Mammary epithelial cell (primary cell): Measurements from ENCODE around the gene URI1.
"Not testable (repeated sequence)": the region's sequence is repeated elsewhere in the genome, so short reads cannot be mapped to it uniquely, and the experiment has no call there.

Experiments used
- EZH2 ChIP-seq: IDR thresholded peaks from 2 replicates; pipeline ENCODE4 v1.6.1; 2012; ENCODE audit warnings: low read length, inconsistent platforms, borderline replicate concordance
- TF ChIP-seq, protein P1 (sequence below), 2 donors: IDR thresholded peaks in 1 of 2; conservative IDR thresholded peaks in 1 of 2; 2 replicates each; pipeline ENCODE4 v1.5.1; 2011 to 2012; ENCODE audit warnings: inconsistent platforms in 2 of 2, low read length in 2 of 2, mild to moderate bottlenecking in 2 of 2, control low read depth in 1 of 2, low read depth in 1 of 2; ENCODE audit not compliant: insufficient read depth in 1 of 2; ENCODE audit errors: extremely low read depth in 1 of 2

DNA sequence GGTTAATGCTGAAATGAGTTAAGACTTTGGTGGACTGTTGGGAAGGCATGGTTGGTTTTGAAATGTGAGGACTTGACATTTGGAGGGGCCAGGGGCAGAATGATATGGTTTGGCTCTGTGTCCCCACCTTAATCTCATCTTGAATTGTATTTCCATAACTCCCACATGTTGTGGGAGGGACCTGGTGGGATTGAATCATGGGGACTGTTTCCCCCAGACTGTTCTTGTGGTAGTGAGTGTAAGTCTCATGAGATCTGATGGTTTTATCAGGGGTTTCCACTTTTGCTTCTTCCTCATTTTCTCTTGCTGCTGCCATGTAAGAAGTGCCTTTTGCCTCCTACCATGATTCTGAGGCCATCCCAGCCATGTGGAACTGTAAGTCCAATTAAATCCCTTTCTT is 101.0 kb downstream of the URI1 start:
- TF ChIP-seq, protein P1, sequence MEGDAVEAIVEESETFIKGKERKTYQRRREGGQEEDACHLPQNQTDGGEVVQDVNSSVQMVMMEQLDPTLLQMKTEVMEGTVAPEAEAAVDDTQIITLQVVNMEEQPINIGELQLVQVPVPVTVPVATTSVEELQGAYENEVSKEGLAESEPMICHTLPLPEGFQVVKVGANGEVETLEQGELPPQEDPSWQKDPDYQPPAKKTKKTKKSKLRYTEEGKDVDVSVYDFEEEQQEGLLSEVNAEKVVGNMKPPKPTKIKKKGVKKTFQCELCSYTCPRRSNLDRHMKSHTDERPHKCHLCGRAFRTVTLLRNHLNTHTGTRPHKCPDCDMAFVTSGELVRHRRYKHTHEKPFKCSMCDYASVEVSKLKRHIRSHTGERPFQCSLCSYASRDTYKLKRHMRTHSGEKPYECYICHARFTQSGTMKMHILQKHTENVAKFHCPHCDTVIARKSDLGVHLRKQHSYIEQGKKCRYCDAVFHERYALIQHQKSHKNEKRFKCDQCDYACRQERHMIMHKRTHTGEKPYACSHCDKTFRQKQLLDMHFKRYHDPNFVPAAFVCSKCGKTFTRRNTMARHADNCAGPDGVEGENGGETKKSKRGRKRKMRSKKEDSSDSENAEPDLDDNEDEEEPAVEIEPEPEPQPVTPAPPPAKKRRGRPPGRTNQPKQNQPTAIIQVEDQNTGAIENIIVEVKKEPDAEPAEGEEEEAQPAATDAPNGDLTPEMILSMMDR (conservative IDR thresholded peaks at IDR 0.05 in 1 of 2, IDR thresholded peaks at IDR 0.05 in 1 of 2; ENCODE audit: extremely low read depth in 1 of 2, insufficient read depth in 1 of 2, low read depth in 1 of 2, low read length in 2 of 2), result not testable (repeated sequence)
- not testable (repeated sequence) for TF ChIP-seq EZH2
